HG03565 (cell line): ENCODE measurements around the gene CNOT2.

Experiments
- ATAC-seq: cut with Tn5 transposase; IDR thresholded peaks from one replicate; pipeline ENCODE4 v1.9.1; 2021; ENCODE audit warnings: mild to moderate bottlenecking, moderate library complexity; ENCODE audit not compliant: unreplicated experiment

CNOT2 gene

DNA sequence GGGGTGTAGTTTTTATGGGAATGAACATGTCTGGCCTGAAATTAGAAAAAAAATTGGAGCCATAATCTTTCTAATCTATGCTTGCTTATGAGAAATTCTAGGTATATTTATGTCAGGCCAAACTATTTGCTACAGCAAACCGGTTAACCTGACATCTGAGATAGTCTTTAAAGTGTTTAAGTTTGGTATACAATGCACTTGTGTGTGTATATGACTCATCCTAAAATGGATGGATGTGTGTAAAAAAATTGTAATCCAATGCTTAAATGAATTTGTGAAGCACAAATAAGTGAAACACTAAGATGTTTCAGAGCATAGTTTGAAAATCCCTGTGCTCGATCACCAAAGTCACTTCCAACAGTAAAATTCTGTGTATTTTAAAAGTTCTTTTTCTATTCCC is 6.7 kb downstream of the CNOT2 start:
- ATAC-seq = no peak

DNA sequence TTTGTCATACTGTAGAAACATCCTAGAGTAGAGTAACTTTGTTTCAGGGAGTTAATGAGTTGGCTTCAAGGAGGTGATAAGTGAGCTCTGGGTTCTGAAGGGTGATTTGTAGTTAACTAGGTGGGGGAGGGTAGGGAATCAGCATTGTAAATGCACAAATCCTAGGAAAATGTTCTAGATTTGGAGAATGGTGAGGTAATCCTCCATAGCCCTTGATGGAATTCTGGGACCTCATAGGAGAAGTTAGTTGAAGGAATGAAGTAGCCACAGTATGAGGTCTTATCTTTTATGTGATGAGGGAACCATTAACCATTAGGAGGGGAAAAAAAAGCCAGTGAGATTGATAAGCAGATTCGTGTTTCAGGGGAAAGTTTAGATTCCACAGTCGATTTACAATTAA is 8.0 kb downstream of the CNOT2 start:
- ATAC-seq = no peak

DNA sequence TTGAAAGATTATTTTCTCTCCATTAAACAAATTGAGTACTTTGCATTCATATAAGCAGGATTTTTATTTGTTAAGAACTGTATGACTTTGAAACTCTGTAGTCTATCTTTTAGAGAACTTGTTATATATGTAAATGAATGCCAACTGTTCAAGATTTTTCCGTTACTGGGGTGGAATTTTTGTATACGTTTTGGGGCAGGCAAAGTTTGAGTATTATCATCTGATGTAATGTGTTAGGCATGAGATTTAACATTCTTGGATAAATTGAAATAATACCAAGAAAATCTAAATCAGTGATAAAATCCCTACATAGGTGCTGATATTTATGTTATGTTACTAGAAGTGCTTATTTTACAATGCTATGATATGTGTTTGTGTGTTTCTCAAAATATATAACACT is 8.4 kb downstream of the CNOT2 start:
- no peak for ATAC-seq

DNA sequence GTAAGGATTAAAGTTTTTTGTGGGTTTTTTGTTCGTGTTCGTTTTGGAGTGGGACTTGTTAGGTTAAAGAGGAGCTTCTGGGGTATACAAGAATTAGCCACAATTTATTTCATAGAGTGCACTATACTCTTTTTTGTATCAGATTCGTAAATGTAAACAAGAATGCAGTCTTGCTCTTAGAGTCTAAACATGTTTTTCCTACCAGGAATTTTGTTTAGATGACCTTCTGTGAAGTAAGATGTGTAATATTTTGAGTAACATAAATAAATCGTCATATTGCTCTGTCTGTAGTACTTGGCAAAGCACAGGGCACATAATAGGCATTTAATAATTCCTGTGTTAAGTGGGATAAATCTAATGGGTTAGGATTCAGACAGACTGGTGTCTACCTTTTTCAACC is 9.6 kb downstream of the CNOT2 start:
- no peak for ATAC-seq

DNA sequence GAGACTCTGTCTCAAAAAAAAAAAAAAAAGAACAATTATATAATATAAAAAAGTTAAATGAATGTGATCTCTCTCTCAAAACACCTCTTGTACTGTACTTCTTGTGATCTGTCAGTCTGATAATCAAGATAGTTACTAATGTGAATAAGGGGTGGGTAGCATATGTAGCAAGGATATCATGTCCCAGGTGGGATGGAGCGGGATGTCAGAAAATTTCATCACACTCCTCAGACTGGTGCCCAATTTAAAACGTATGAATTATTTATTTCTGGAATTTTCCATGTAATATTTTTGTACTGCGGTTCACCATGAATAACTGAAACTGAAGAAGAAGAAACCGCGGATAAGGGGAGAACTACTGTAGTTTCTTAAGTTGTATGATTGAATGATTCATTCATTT is 11.0 kb downstream of the CNOT2 start:
- no peak for ATAC-seq

DNA sequence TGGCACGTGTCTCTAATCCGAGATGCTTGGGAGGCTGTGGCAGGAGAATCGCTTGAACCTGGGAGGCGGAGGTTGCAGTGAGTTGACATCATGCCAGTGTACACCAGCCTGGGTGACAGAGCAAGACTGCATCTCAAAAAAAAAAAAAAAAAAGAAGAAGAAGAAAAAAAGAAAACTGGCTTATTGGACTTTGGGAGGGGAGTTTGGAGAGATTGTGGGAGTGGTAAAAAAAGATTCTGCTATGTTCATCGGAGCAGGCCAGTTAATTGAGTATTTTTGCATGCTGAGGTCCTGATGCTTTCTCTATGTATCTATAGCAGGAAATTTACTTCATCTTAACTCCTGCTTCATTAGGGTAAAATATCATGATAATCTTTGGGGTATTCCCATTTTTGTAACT is 11.6 kb downstream of the CNOT2 start:
- ATAC-seq = no peak

DNA sequence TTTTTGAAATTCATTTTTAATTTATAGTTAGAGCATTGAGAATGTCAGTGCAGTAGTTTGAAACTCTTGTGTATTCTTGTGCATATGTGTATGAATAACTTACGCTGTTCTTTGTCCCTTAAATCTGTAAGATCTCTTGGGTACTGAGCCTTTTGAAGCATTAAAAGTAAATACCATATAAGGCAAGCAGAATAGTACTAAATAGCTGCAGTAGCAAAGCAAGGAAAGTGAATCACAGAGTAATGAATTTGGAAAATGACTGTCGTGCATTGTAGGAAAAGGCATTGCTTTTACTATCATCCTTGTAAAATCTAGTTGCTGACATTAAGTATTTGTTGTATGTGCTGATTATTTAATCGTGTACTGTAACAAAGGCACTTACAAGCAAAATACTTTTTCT is 12.1 kb downstream of the CNOT2 start:
- ATAC-seq = no peak

DNA sequence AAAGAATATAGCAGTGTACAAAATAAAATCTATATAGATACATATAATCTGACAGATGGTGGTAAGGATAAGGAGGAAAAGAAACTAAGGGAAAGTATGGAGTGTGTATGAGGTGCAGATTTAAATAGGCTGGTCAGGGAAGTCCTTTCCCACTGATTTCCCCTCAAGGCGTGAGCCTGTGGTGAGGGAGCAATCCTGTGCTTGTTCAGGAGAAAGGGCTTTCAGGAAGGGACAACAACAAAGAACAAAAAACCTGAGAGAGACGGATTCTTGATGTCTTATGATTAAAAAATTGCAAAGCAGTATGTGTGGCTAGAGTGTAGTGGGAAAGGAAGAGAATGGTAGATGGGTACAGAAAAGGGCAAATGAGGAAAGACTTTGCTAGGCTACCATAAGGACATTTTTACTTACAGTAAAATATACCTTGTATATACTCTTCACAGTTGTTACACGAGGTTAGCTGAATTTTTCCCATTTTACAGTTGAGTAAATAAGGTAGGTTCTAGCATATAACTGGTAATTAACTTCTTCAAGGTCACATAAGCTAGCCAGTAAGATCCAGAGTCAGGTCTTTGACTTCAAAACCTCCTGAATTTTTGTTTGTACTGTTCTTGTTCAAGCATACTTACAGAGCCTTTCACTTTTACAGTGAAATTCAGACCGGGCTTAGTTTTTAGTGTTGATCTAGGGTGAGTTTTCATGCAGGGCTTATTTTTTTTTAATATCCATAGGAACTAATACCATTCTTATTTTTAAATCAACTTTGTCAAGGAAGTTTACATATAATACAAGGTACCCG is 15.6 kb downstream of the CNOT2 start:
- ATAC-seq = no peak

DNA sequence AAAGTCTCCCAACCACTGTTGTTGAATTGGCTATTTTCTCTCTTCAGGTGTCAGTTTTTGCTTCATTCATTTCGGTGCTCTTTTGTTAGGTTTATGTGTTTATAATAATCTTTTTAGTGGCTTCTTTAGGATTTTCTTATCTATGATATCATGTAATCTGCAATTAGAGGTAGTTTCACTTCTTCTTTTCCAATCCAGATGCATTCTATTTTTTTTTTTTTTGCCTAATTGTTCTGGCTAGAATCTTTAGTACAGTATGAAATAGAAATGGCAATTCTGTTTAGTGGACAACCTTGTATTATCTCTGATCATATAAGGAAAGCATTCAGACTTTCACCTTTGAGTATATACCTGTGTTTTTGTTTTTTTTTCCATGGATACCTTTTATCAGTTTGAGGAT is 17.4 kb downstream of the CNOT2 start:
- ATAC-seq = peak; percentile 50

DNA sequence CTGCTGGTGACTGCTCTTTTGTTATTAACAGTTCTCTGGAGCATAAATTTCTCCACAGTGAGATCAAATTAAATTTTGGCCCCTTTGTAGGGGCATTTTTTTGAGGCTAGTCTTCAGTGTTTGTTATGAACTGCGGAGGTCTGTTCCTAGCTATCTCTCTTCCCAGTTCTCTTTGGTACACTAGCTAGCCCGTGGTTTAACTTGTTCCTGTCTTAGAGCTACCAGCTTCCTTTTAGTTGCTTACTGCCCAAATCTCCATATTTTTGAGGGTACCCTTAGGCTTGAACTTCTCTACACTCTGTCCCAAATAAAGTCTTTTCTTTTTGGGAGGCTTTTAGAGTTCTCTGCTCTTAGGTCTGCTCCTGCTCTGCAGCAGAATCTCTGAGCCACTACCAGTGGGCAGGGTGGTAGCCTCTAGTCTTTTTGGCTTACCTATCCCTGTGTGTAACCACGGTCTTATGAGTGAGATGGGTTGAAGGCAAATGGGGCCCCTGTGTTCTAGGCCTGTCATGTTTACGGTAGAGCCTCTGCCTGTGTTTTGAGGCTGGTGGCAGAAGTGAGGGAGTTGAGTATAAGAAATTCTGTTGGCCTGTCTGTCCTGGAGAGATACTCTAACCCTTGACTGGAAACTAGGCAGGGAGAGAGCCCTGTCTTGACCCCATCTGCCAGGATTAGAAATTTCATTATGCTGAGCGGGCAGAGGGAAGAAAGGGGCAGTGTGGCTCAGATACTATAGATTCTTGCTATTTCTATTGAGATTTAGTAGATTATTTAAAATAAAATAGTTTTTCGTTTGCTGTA is 21.0 kb downstream of the CNOT2 start:
- ATAC-seq = no peak

DNA sequence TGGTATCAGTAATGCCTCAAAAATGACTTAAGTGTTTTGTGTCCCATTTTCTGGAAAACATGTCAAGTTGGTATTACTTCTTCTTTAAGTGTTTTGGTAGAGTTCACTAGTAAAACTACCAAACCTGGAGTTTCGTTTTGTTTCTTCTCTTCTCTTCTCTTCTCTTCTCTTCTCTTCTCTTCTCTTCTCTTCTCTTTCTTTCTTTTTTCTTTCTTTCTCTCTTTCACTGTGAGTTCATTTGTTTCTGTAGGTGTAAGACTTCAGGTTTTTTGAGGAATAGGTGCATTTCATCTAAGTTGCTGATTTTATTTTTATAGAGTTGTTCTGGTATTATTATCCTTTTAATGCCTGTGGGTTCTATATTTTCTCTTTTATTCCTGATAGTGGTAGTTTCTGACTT is 21.9 kb downstream of the CNOT2 start:
- no peak for ATAC-seq

DNA sequence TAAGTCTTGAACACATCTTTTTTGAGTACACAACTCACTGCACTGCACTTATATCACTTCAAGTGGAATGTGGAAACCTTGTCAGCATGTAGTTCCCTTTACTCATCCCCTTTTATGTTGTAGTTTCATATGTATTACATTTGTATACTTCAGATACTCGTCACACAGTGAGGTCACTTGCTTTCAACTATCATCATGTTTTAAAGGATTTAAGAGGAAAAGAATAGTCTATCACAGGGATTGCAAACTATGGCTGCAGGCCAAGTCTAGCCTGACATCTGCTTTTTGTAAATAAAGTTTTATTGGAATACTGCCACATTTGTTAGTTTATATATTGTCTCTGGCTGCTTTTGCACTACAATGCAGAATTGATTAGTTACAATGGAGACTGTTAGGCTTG is 24.3 kb downstream of the CNOT2 start:
- ATAC-seq = no peak

DNA sequence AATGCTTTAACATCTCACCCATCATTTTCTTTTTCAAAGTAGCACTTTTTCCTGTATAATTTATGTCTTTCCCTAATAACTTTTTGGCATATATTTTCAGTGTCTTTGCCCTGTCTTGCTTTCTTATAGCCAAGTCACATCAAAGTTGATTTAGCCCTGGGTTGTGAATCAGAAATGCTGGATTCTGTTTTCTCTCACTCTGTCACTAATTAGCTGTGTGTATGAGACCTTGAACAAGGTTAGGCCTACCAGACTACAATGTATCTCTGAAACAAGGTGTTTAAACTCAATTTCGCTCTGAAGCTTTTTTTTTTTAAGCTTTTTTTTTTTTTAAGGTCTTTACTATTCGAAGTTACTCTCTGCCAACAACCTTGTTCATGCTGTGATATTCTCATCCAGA is 25.7 kb downstream of the CNOT2 start:
- ATAC-seq = no peak

DNA sequence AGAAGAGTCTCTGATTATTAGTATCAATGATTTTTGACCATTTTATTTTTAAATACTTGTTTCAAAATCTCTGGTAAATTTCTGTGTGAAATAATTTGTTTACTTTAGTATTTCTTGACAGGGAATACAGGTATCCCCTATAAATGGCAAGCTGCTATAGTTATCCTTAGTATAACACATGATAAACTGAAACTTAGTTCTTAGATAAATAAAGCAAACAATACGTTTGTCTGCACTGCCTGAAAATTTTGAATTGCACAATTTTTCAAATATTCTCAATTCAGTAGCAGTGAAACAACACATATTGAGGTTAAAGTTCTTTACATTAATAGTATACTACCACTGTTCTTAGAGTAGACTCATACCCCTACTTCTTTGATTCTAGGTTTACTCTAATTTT is 26.9 kb downstream of the CNOT2 start:
- ATAC-seq = no peak

DNA sequence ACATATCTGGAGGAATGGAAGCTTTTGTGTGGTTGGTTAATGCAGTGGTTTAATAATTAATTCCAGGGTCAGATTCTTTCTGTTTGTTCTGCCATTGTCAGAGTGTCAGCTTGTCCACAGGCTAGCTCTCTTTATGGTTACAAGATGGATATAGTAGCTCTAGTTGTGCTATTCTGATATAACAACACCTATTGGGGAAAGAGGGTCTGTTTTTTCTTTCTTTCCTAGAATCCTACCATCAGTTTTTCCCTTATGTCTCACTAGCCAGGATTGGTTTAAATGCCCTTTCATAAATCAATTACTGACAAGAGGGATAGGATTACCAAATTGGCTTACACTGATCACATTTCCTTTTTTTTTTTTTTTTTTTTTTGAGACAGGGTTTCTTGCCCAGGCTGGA is 27.8 kb downstream of the CNOT2 start:
- ATAC-seq = no peak

DNA sequence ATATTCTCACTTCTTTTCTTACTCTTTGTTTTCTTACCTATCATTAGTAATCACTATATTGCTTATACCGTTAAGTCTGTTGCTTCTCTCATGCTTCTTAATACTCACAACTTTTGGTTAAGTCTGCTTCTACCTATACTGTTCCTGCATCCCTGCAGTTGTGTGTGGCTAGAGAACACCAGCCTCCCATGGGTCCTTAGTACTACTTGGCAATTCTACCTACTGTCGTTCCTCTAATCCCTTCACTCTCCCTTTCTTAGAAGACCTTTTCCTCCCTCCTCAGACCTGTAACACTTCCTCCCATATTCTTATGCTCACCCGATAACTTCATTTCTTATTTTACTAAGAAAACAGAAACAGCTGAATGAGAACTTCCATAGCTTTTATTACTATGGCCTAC is 29.3 kb downstream of the CNOT2 start:
- no peak for ATAC-seq

DNA sequence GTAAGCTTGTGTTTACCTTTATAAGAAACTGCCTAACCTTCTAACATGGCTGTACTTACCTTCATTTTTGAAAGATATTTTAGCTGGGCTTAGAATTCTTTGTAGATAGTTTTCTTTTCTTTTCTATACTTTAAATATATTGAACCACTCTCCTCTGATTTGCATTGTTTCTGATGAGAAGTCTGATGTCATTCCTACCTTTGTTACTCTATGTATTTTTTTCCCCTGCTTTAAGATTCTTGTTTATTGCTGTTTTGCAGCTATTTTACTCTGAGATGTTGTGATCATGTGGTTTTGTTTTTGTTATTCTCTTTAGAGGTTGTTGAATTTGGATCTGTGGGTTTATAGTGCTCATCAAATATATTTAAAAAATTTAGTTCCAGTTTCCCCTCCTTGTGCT is 31.8 kb downstream of the CNOT2 start:
- no peak for ATAC-seq

DNA sequence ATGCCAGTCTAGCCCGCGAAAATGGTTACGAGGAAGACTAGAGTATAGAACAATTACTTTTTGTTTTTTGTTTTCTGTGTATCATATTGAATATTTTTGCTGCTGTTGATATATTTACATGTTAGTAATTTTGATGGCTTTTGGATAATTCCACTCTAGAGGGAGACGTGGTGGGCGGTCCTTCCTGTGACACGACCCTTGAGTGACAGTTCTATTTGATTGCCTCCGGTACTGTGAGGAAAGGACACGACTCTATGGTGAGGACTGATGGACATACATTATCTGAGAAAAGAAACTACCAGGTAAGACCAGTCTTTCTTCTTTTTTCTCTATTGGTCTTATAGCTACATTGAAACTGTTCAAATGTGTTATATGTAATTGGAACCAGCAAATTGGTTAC is 34.7 kb downstream of the CNOT2 start:
- ATAC-seq = no peak

DNA sequence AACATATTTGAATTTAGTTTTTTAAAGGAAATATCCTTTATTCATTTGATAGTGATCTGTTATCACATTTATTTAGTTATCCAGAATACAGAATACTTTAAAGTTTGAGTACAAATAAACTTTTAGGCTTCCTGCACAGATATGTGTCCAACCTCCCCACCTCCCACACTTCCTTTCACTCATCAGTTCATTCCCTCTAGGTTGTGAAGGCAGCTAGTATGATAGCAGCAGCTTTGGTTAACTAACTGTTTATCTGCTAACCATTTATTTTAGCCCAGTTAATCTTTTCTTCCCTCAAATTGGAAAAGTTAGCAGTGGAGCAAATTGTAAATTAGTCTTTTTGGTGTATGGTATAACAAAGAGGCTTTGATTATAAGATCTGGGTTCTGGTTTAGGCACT is 35.7 kb downstream of the CNOT2 start:
- ATAC-seq = no peak

DNA sequence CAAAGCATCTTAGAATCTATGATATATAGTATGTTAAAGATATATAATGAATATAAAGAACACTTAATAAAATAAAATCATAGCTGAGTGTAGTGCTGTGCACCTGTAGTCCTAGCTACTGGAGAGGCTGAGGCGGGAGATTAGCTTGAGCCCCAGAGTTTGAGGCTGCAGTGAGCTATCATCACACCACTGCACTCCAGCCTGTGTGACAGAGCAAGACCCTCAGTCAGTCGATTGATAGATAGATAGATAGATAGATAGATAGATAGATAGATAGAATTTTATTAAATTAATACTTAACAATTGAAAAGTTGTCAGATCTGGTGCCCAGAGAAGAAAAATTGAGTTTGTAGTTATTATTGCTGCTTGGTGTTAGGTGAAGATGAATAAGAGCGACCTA is 40.0 kb downstream of the CNOT2 start:
- ATAC-seq = no peak

DNA sequence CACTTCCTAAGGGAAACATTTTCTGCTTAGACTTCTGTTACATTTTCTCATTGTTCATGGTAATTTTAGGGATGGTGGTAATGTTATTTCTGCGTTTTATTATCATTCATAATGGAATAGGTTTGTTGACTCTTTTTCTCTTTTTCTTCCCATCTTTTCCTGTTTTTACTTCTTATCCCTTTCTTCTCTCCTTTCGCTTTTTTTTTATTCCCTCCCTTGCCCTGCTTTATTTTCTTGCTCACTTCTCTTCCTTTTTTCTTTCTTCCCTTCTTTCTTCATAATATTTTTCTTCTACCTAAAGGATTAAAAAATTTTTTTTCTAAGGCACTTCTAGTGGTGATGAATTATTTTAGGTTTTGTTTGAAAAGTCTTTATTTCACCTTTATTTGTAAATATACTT is 45.6 kb downstream of the CNOT2 start:
- ATAC-seq = no peak

DNA sequence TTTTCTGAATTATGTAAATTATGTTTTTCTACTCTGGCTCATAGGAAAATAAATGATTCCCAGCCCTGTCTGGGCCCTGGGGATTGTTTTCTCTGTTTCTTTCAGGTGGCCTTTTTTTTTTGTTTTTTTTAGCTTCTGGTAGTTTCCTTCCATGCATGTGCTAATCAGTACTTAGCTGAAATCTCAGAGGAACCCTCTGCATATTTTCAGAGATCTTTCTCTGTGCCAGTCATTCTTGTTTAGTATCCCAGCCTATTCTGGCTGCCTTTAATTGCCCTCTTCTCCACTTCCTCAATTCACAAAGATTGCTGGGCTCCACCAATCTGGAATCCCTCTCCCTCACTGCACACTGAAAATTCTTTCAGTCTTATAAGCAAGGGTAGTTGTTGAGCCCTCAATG is 46.9 kb downstream of the CNOT2 start:
- no peak for ATAC-seq
